SU-DHL-6 (cell line): ENCODE data around the gene PAAF1.

Source experiments
- H2AFZ ChIP-seq: fragments of 200-600 bp; sonication (generic); 2 replicates; pipeline ENCODE4 v1.6.1; 2014; ENCODE audit warnings: low read depth, mild to moderate bottlenecking, moderate library complexity, mixed read lengths, antibody characterized with exemption, low read length; ENCODE audit not compliant: severe bottlenecking
- H3F3A ChIP-seq: fragments of 200-600 bp; shearing (Covaris generic); 2 replicates; pipeline ENCODE4 v1.6.0; 2016; ENCODE audit warnings: antibody characterized with exemption, mild to moderate bottlenecking; ENCODE audit not compliant: insufficient read depth
- H3K27ac ChIP-seq: fragments of 200-600 bp; sonication (generic); 2 replicates; pipeline ENCODE4 v1.5.1; 2016; ENCODE audit warnings: low read depth, mild to moderate bottlenecking, low read length, moderate library complexity, mixed read lengths
- H3K27me3 ChIP-seq: fragments of 200-600 bp; sonication (generic), shearing (Covaris generic); 2 replicates; pipeline ENCODE4 v1.6.0; 2014; ENCODE audit warnings: mild to moderate bottlenecking, low read length
- H3K36me3 ChIP-seq: fragments of 200-600 bp; sonication (generic); 2 replicates; pipeline ENCODE4 v1.6.1; 2014; ENCODE audit warnings: mild to moderate bottlenecking, low read length, mixed read lengths
- H3K4me2 ChIP-seq: fragments of 300-600, 200-600 bp; shearing (Covaris generic), sonication (generic); 2 replicates; pipeline ENCODE4 v1.6.0; 2014; ENCODE audit warnings: low read length, low read depth, mild to moderate bottlenecking; ENCODE audit not compliant: poor library complexity, severe bottlenecking
- H3K4me3 ChIP-seq: fragments of 200-600 bp; sonication (generic); 2 replicates; pipeline ENCODE4 v1.5.1; 2014; ENCODE audit warnings: antibody characterized with exemption, low read length, mild to moderate bottlenecking, mixed read lengths; ENCODE audit not compliant: insufficient read depth, poor library complexity, severe bottlenecking
- H3K79me2 ChIP-seq: fragments of 200-600 bp; sonication (generic); 2 replicates; pipeline ENCODE4 v1.6.1; 2014; ENCODE audit warnings: mild to moderate bottlenecking, low read length, moderate library complexity; ENCODE audit not compliant: insufficient read depth
- H3K9ac ChIP-seq: fragments of 200-600 bp; sonication (generic); 2 replicates; pipeline ENCODE4 v1.7.0; 2014; ENCODE audit warnings: mild to moderate bottlenecking, low read length
- H3K9me2 ChIP-seq: fragments of 200-600 bp; sonication (generic); replicated peaks from 2 replicates; pipeline ENCODE4 v1.6.1; 2014; ENCODE audit warnings: low read length; ENCODE audit not compliant: insufficient read depth
- H3K9me3 ChIP-seq: fragments of 200-600 bp; sonication (generic); 2 replicates; pipeline ENCODE4 v1.6.1; 2014; ENCODE audit warnings: low read length, mixed read lengths; ENCODE audit not compliant: insufficient read depth
- H4K20me1 ChIP-seq: fragments of 200-600 bp; sonication (generic); 2 replicates; pipeline ENCODE4 v1.6.1; 2014; ENCODE audit warnings: low read depth, mild to moderate bottlenecking, antibody characterized with exemption, low read length, moderate library complexity, mixed read lengths
- CTCF ChIP-seq: fragments of 200-600 bp; sonication (generic); IDR thresholded peaks from one replicate; pipeline ENCODE4 v1.5.1; 2017; ENCODE audit warnings: antibody characterized with exemption, mild to moderate bottlenecking, low read length, moderate library complexity; ENCODE audit not compliant: insufficient read depth, poor library complexity, severe bottlenecking
- EZH2phosphoT487 ChIP-seq: fragments of 200-600 bp; sonication (generic), shearing (Covaris generic); conservative IDR thresholded peaks from 2 replicates; pipeline ENCODE4 v1.6.1; 2018; ENCODE audit warnings: mild to moderate bottlenecking, antibody characterized with exemption, low read length, moderate library complexity, mixed read lengths

PAAF1 gene

GRCh38 chr11:73980001-73980961, 103.5 kb downstream of the PAAF1 start:
- Histone ChIP-seq H3K36me3 (peaks cover 25% of the 10 kb centered on the region), H3K4me2 (peak overlapping the region; percentile 88), H2AFZ (no peak overlapping the region), H3K79me2 (peaks cover 22% of the 10 kb centered on the region), H3F3A (peaks cover 11% of the 10 kb centered on the region), H4K20me1 (0 out of 2 replicates have a peak, but pooled peaks cover 3% of the 10 kb centered on the region), H3K27me3 (no peaks in the 10 kb centered on the region), H3K9me3 (no peaks in the 10 kb centered on the region), H3K4me3 (peak overlapping the region; percentile 87), H3K27ac (peak overlapping the region; percentile 90), H3K9ac (peak overlapping the region; percentile 95), H3K9me2 (no peaks in the 10 kb centered on the region)
- TF ChIP-seq EZH2phosphoT487 (no peak), CTCF (no peak)
